ENCODE data around the gene AXIN2.
"Not testable (repeated sequence)": the region's sequence is repeated elsewhere in the genome, so short reads cannot be mapped to it uniquely, and the experiment has no call there.

Gene AXIN2

DNA sequence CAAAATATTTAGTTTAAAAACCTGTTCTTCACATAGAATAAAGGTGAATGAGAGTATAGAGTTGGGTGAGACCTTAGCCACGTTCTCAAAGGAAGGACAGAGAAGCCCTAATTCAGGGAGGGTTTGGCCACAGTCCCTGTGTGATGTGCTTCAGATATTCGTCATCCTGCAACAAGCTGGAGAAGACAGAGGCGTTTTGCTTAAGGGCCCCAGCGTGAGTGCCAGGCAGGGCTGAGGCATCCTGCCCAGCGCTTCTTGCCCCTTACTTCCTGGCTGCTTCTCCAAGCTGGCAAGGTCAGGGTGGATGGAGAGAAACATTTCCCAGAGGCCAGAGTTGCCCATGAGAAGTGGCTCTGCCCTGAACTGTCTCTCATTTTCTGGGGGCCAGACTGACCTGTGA is 46.9 kb downstream of the AXIN2 start:
- no peak for DNase-seq (ENCODE audit: extremely low spot score)
- ChIA-PET CTCF (interaction anchor here (0.8 kb wide), 1 partner anchor 11 kb away, joined by 3 read pairs; no protein-coding TSS in a partner anchor), POLR2A (no interaction called here)
- TF ChIP-seq, protein P1, sequence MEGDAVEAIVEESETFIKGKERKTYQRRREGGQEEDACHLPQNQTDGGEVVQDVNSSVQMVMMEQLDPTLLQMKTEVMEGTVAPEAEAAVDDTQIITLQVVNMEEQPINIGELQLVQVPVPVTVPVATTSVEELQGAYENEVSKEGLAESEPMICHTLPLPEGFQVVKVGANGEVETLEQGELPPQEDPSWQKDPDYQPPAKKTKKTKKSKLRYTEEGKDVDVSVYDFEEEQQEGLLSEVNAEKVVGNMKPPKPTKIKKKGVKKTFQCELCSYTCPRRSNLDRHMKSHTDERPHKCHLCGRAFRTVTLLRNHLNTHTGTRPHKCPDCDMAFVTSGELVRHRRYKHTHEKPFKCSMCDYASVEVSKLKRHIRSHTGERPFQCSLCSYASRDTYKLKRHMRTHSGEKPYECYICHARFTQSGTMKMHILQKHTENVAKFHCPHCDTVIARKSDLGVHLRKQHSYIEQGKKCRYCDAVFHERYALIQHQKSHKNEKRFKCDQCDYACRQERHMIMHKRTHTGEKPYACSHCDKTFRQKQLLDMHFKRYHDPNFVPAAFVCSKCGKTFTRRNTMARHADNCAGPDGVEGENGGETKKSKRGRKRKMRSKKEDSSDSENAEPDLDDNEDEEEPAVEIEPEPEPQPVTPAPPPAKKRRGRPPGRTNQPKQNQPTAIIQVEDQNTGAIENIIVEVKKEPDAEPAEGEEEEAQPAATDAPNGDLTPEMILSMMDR (IDR thresholded peaks at IDR 0.05; ENCODE audit: control extremely low read depth, extremely low read depth, low read depth, missing control alignments), result no peak

DNA sequence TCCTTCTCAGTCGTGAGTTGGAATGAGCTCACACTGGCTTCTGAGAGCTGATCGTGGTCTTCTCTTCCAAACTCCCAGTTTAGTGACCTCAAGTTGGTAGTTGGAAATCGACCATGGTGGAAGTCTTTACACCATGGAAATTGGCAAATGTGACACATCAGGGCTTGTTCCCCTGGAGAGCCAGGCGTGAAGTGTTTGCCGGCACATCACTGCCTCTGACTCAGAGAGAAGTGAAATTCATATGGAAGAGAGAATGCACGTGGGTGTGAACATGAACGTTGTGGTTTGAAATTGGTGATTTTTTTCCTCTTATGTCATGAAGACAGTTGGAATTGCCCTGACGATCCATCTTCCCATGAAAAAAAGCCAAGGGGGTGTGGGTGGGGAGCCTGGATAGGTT is 47.4 kb downstream of the AXIN2 start:
- ChIA-PET POLR2A (no interaction called here), CTCF (no interaction called here)
- no peak for DNase-seq (ENCODE audit: extremely low spot score)
- TF ChIP-seq, protein P1 (IDR thresholded peaks at IDR 0.05; ENCODE audit: control extremely low read depth, extremely low read depth, low read depth, missing control alignments), result no peak

DNA sequence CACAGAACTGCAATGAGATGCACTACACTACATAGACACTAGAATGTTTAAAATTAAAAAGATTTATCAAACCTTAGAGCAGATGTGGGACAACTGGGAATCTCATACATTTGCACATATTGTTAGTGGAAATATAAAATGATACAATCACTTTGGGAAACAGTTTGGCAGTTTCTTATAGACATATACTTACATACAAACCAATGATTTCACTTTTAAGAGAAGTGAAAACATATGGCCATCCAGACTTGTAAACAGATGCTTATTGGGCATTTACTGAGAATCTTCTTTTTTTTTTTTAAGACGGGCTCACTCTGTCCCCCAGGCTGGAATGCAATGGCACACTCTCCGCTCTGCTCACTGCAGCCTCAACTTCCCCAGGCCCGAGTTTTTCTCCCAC is 50.1 kb downstream of the AXIN2 start:
- ChIA-PET CTCF (no interaction called here), POLR2A (no interaction called here)
- TF ChIP-seq, protein P1 (IDR thresholded peaks at IDR 0.05; ENCODE audit: control extremely low read depth, extremely low read depth, low read depth, missing control alignments), result no peak
- DNase-seq (ENCODE audit: extremely low spot score), result no peak

GRCh38 chr17:65509032-65509431 is 52.4 kb downstream of the AXIN2 start:
- TF ChIP-seq, protein P1 (IDR thresholded peaks at IDR 0.05; ENCODE audit: control extremely low read depth, extremely low read depth, low read depth, missing control alignments), result no peak
- CTCF ChIA-PET, result no interaction called here
- POLR2A ChIA-PET, result no interaction called here
- DNase-seq (ENCODE audit: extremely low spot score), result no peak

- CTCF ChIA-PET; POLR2A ChIA-PET; DNase-seq (ENCODE audit: extremely low spot score): not testable (repeated sequence)
These were observed 56.8 kb downstream of the AXIN2 start for GRCh38 chr17:65504673-65505072.

DNA sequence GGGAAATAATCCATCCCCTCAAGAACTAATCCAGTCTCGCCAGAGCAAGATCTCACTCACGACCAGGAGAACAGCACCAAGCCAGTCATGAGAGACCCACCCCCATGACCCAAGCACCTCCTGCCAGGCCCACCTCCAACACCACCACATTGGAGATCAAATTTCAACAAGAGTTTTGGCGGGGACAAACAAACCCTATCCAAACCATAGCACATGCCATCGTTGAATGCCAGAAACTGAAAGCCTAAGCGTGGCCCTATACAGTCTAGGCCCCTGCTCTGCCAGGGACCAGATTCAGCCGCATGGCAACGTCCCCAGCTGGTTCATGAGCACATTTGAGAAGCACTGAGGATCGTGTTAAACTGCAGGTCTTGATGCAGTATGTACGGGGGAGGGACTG is 57.3 kb downstream of the AXIN2 start:
- POLR2A ChIA-PET, result no interaction called here
- DNase-seq (ENCODE audit: extremely low spot score), result no peak

DNA sequence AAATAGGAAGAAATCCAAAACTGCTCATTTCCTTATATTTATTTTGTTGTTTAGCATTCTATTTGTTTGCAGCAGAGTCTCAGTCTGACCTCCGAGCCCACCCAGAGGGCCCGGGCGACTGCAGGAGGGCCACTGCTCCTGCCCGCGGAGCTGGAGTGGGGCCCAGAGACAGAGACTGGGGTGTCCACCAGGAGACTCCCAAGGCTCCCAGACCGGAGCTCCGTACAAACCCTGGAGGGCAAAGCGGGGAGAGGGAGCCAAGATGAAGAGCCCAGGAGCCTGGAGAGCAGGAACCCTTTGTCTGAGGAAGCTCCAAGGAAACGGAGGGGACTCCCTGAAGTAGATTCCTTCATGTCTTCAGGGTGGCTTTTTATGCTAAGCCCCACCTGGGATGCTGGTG is 57.9 kb downstream of the AXIN2 start:
- ChIA-PET POLR2A (interaction anchor here (0.7 kb wide), 1 partner anchor 1432 kb away, joined by 3 read pairs; no protein-coding TSS in a partner anchor), CTCF (interaction anchor here (0.8 to 1.2 kb wide), 2 partner anchors 11 to 16 kb away, joined by 3 read pairs; no protein-coding TSS in a partner anchor)
- TF ChIP-seq, protein P1 (IDR thresholded peaks at IDR 0.05; ENCODE audit: control extremely low read depth, extremely low read depth, low read depth, missing control alignments), result no peak
- no peak for DNase-seq (ENCODE audit: extremely low spot score)

More for the DNA sequence above, 57.3 kb downstream of the AXIN2 start:
- CTCF ChIA-PET, result no interaction called here
- TF ChIP-seq, protein P1 (IDR thresholded peaks at IDR 0.05; ENCODE audit: control extremely low read depth, extremely low read depth, low read depth, missing control alignments), result no peak
